Measurements from ENCODE around the gene GTF2F1.
"Not testable (repeated sequence)": the region's sequence is repeated elsewhere in the genome, so short reads cannot be mapped to it uniquely, and the experiment has no call there.

Gene GTF2F1

GRCh38 chr19:6384381-6384780 is 8.6 kb downstream of the GTF2F1 start:
- DNase-seq (ENCODE audit: low read depth) = no peak

GRCh38 chr19:6383188-6383587 is 9.8 kb downstream of the GTF2F1 start:
- DNase-seq (ENCODE audit: low read depth) = no peak

- no peak for DNase-seq (ENCODE audit: low read depth)
Measured at GRCh38 chr19:6381030-6381750, 11.8 kb downstream of the GTF2F1 start.

GRCh38 chr19:6379744-6380143 is 13.2 kb downstream of the GTF2F1 start:
- no peak for DNase-seq (ENCODE audit: low read depth)

- no peak for DNase-seq (ENCODE audit: low read depth)
Measured at GRCh38 chr19:6378486-6378885, 14.5 kb downstream of the GTF2F1 start.

GRCh38 chr19:6378041-6378440 is 14.9 kb downstream of the GTF2F1 start:
- no peak for DNase-seq (ENCODE audit: low read depth)

- DNase-seq (ENCODE audit: low read depth) = no peak
Measured at GRCh38 chr19:6376512-6377190, 16.3 kb downstream of the GTF2F1 start.

GRCh38 chr19:6375411-6376010 is 17.5 kb downstream of the GTF2F1 start, which contains the start of gene PSPN:
PSPN (minus strand) TSS chr19:6375933; CDS start chr19:6375849, 84 bp downstream.
- no peak for DNase-seq (ENCODE audit: low read depth)

- no peak for DNase-seq (ENCODE audit: low read depth)
Measured at GRCh38 chr19:6374711-6375410, 18.1 kb downstream of the GTF2F1 start.

- DNase-seq (ENCODE audit: low read depth) = no peak
Measured at GRCh38 chr19:6374161-6374709, 18.7 kb downstream of the GTF2F1 start.

GRCh38 chr19:6373813-6374108 is 19.2 kb downstream of the GTF2F1 start:
- no peak for DNase-seq (ENCODE audit: low read depth)

GRCh38 chr19:6373096-6373812 is 19.7 kb downstream of the GTF2F1 start:
- peak; percentile 98 for DNase-seq (ENCODE audit: low read depth)

GRCh38 chr19:6372594-6373095 is 20.3 kb downstream of the GTF2F1 start, which contains the start of gene ALKBH7:
ALKBH7 (plus strand) TSS chr19:6372794; CDS start chr19:6372821, 27 bp downstream.
- peak; percentile 91 for DNase-seq (ENCODE audit: low read depth)

GRCh38 chr19:6364353-6364752 is 28.6 kb downstream of the GTF2F1 start:
- DNase-seq (ENCODE audit: low read depth) = no peak

GRCh38 chr19:6362351-6362801 is 30.6 kb downstream of the GTF2F1 start:
- no peak for DNase-seq (ENCODE audit: low read depth)

- no peak for DNase-seq (ENCODE audit: low read depth)
Measured at GRCh38 chr19:6362027-6362350, 31.0 kb downstream of the GTF2F1 start.

GRCh38 chr19:6360857-6361216 is 32.1 kb downstream of the GTF2F1 start:
- not testable (repeated sequence) for DNase-seq (ENCODE audit: low read depth)

- not testable (repeated sequence) for DNase-seq (ENCODE audit: low read depth)
Measured at GRCh38 chr19:6360445-6360844, 32.5 kb downstream of the GTF2F1 start.

- no peak for DNase-seq (ENCODE audit: low read depth)
Measured at GRCh38 chr19:6359568-6360341, 33.2 kb downstream of the GTF2F1 start.

- DNase-seq (ENCODE audit: low read depth) = no peak
Measured at GRCh38 chr19:6358003-6358402, 35.0 kb downstream of the GTF2F1 start.

- no peak for DNase-seq (ENCODE audit: low read depth)
Measured at GRCh38 chr19:6357174-6357573, 35.8 kb downstream of the GTF2F1 start.
